ENCODE results near the gene ZBTB2.

- TF ChIP-seq EZH2 (IDR thresholded peaks at IDR 0.05; ENCODE audit: borderline replicate concordance, low read depth, low read length, severe bottlenecking) (no peak), CTCF (IDR thresholded peaks at IDR 0.05; ENCODE audit: extremely low read depth in 1 of 2, insufficient read depth in 1 of 2, low read depth in 1 of 2, low read length in 2 of 2) (no peak), POLR2A (IDR thresholded peaks at IDR 0.05; ENCODE audit: low read depth, low read length) (no peak), JUN (IDR thresholded peaks at IDR 0.05; ENCODE audit: borderline replicate concordance, insufficient read depth, insufficient read length, low read depth) (no peak), MAX (IDR thresholded peaks at IDR 0.05; ENCODE audit: insufficient read depth, insufficient read length) (no peak), FOS (IDR thresholded peaks at IDR 0.05; ENCODE audit: borderline replicate concordance, insufficient read depth, low read length) (no peak), POLR2AphosphoS5 (IDR thresholded peaks at IDR 0.05; ENCODE audit: insufficient read depth, low read depth, low read length) (no peak), MYC (IDR thresholded peaks at IDR 0.05; ENCODE audit: low read depth, low read length) (no peak)
These were observed 37.6 kb downstream of the ZBTB2 start for GRCh38 chr6:151353795-151354194.
